ENCODE results near the gene SPDYC.
A peak's percentile ranks its signal among the peaks of the same experiment; 100 is the strongest.

SPDYC gene

DNA sequence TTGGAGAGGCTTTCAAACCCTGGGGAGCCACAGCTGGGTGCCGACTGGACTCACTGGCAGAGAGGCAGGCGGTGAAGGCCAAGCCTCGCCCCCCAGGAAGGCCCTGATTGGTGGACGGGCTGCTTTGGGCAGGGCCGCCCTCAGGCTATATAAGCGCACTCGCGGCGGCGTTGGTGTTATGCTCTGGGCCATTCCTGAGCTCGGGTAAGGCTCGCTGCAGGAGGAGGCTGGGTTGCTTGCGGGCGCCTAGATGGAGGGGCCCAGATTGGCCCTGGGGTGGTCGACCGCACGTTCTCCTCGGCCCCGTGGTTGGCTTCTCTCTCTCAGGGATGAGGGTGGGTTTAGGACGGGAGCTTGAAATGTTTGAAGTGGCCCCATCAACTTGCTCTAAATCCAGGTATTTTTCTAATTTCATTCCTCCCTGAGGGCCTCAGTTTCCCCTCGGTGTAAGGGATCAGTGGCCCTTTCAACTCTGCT is at the start of gene SPDYC:
Gene SPDYC (plus strand): TSS at position 176 of the 477 bp plus-strand sequence. CDS start 1,125 bp downstream, outside the sequence.
- DNase-seq (ENCODE audit: low spot score), result peak; percentile 46

DNA sequence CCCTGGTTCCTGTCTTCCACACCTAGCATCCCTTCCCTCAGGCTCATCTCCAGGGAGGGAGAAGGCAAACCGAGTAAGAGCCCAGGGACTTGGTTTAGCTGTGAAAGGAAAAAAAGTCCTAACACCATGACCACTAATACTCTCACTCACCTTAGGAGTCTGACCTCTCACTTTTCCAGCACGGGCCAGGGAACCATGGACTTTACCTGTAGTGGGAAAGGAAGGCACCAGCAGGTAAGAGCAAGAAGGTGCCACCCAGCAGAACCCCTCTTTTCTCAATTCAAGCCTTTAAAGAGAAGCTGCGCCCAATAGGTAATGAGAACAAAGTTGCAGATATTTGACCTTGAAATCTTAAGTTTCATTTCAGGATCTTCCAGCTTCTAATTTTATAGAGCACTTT is 49.2 kb upstream of the SPDYC start:
- DNase-seq (ENCODE audit: low spot score), result no peak

DNA sequence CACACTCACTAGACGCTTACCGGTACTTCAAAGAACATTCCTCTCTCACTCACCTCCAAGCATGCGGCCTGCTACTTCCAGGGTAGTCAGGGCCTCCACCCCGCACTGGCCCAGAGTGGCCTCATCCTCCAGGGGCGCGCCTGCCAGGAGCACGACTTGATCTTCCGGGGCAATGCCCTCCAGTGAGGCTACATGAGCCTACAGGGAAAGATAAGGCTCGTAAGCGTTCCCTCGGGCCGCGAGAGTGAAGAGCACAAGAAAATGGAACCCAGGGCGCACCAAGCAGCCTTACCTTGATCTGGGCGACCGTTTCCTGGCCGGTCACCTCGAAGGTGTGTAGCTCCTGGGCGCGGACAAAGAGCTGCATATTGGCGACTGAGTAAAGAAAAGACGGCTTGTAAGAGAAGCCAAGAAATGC is 48.6 kb upstream of the SPDYC start:
- DNase-seq (ENCODE audit: low spot score), result no peak

- DNase-seq (ENCODE audit: low spot score), result peak; percentile 98
These were observed 48.0 kb upstream of the SPDYC start, which contains the start of the genes FAU and MRPL49 for GRCh38 chr11:65121865-65122696. TSS of gene FAU (minus strand) at chr11:65122134. CDS start at chr11:65121813, 321 bp downstream. TSS of gene MRPL49 (plus strand) at chr11:65122321. CDS start at chr11:65122347, 26 bp downstream.

GRCh38 chr11:65124480-65125196 is 45.4 kb upstream of the SPDYC start:
- no peak for DNase-seq (ENCODE audit: low spot score)

- no peak for DNase-seq (ENCODE audit: low spot score)
These were observed 44.6 kb upstream of the SPDYC start for GRCh38 chr11:65125197-65126056.

DNA sequence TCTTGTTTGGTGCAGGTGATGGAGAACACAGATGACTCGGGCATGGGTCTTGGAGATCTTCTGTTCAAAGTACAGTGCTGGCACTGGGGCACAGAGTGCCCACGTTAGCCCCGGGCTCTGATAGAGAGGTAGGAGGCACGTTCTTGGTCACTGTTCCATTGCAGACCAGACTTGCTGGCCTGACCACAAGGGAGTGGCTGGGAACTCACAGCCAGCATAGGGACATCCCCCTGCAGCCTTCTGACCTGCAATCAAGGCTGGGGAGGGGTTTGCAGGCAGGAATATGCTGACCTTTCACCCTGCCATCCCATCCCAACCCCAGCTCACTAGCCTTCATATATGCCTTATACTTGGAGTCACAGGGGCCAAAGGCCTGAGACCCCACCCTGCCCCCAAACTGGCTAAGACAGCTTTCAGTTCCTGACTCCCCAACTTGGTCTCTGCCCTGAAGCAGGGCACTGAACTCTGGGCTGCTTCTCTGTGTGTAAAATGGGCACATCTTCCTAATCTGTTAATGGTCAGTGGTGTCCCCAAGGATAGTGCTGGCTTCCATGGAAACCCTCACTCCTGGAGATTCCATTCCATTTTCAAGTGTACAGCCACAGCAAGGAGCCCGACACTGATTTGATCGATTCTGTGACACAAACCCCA is 43.3 kb upstream of the SPDYC start:
- no peak for DNase-seq (ENCODE audit: low spot score)

DNA sequence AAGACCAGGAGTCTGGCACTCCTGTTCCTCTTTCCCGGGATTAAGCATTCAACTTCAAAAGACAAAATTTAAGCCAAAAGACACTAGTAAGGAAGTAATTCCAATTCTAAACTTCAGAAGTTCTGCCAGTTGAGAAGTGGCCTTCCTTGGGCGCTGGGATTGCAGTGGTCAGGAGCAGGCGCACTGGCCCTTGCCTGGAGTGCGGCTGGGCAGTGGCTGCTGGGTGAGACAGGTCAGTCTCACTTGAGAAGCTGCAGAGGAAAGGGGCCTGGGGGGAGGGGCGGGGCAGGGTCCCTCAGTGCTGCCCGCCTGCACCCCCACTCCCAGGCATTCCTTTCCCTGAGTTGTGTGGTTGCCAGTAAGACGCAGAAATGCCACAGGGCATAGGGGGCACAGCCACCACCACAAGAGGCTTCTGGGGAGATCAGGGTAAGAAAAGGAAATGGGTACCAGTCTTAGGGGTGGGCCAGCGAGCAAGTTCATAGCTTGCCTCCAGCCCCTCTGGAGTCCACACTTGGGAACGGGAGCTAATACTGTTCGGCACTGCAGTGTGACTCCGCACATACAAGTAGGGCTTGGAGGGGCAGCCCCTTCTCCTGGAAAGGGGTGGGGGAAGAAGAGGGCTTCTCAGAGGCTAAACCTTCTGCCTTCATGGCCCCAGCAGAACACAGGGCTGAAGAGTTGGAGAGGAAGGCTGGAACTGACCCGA is 42.4 kb upstream of the SPDYC start:
- DNase-seq (ENCODE audit: low spot score), result no peak

DNA sequence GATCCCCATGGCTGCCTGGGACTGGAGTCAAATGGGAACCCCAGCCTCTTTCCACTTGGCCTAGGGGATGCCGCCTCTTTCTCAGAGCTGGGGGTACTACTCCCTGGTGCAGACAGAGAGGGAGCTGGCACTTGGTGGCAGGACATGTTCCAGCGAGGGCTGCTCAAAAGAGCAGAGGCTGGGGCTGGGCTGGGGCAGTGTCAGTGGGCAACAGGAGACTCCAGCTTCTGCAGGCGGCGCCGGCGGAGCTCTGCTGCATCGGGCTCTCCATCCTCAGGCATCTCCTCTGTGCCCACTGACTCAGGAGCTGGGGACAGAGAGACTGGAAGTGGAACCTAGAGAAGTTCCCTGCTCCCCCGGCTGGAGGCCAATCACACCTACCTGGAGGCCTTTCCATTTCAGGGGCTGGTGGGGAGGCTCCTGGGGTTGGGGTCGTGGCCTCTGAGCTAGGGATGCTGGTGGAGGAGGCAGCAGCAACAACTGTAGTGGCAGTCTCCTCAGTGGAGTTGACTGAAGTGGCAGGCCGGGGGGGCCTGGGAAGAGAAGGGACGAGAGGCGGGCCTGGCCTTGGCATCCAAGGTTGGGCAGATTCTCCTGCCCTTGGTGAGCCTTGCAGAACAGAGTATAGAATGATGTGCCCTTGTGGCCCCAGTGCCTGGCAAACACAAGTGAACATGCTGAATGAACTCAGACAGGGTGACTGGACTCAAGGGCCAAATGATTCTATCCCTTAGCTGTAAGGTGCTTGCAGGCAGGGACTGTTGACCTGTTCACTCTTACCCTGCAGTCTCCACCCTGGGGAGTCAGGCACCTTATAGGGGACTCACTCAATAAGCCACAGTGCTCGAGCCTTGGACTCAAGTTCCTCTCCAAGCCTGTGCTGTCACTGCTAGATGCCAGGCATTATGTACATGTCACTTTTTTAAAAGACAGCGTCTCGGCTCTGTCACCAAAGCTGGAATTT is 41.6 kb upstream of the SPDYC start:
- DNase-seq (ENCODE audit: low spot score), result no peak

- DNase-seq (ENCODE audit: low spot score), result no peak
These were observed 40.2 kb upstream of the SPDYC start for GRCh38 chr11:65129649-65130441.

GRCh38 chr11:65130631-65131416 is 39.2 kb upstream of the SPDYC start:
- no peak for DNase-seq (ENCODE audit: low spot score)

DNA sequence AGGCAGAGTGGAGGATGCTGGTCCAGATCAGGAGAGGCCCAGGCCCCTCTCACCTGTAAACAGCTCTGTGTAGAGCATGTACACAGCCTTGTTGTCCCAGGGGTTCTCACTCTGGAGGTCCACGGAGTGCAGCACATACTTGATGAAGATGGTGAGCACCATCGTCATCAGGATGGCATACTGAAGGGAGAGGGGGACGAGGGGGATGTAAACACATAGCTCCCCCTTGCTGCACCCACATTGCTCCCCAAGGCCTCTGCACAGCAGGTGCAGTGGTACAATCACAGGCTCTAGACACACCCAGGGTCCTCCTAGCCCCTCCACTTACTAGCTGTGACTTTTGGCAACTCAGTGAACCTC is 38.6 kb upstream of the SPDYC start:
- no peak for DNase-seq (ENCODE audit: low spot score)

DNA sequence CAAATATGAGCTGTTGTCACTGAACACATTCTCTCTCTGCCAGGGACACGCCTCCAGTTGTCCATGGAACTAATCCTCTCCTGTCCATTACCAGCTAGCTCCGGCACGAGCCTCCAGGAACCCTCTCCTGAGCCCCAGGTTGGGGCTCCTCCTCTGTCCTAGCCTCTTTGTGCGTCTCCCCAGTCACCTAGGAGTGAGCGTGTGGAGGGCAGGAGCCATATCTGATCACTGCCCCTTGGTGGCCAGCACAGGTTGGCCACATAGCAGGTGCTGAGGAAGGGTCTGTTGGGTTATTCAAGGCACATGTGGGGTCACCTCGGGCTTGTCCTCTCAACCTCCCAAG is 38.2 kb upstream of the SPDYC start:
- DNase-seq (ENCODE audit: low spot score), result no peak

- DNase-seq (ENCODE audit: low spot score), result no peak
These were observed 37.6 kb upstream of the SPDYC start for GRCh38 chr11:65132238-65132987.

GRCh38 chr11:65132988-65133700 is 36.9 kb upstream of the SPDYC start:
- no peak for DNase-seq (ENCODE audit: low spot score)

GRCh38 chr11:65133724-65134123 is 36.3 kb upstream of the SPDYC start:
- no peak for DNase-seq (ENCODE audit: low spot score)

Measured in cerebellar cortex (tissue), 1 donor.